GM12873 (cell line): ENCODE results near the gene RIC8B.

Experiments used
- CTCF ChIP-seq: IDR thresholded peaks from 2 replicates; pipeline ENCODE4 v1.5.1; 2012; ENCODE audit warnings: low read depth, mild to moderate bottlenecking, moderate library complexity, low read length, control low read depth; ENCODE audit not compliant: insufficient read depth; ENCODE audit errors: missing control alignments

The RIC8B gene

GRCh38 chr12:106888348-106888970 lies 114.0 kb downstream of the RIC8B start:
- no peak for TF ChIP-seq CTCF

- no peak for TF ChIP-seq CTCF
Observed at GRCh38 chr12:106889326-106889725, 114.8 kb downstream of the RIC8B start.

- no peak for TF ChIP-seq CTCF
Observed at GRCh38 chr12:106889950-106890626, 115.6 kb downstream of the RIC8B start.

GRCh38 chr12:106892075-106892474 lies 117.6 kb downstream of the RIC8B start:
- TF ChIP-seq CTCF, result no peak

GRCh38 chr12:106893451-106893850 lies 119.0 kb downstream of the RIC8B start:
- TF ChIP-seq CTCF, result no peak

GRCh38 chr12:106894774-106895173 lies 120.3 kb downstream of the RIC8B start:
- no peak for TF ChIP-seq CTCF

GRCh38 chr12:106896603-106897002 lies 122.1 kb downstream of the RIC8B start:
- no peak for TF ChIP-seq CTCF
